ENCODE measurements around the gene FOXL2.

DNA sequence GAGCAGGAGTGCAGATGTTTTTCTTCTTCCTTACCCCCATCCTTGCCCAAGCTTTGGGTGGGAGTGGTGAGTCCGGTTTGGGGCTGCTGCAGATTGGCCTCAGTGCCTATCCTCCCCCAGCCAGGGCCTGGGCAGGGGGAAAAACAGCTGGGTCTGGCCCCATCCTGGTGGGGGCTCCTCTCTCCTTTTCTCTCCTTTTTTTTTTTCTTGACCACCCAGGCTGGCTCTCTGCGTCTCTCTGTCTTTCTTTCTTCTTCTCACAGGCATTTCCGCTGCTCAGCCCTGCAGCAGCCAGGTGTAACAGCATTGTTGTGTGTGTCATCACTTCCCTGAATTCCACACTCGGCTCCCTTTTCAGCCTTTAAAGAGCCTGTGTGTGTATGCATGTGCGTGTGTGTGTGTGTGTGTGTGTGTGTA, 2.1 kb upstream of the FOXL2 start:
- TF ChIP-seq, protein P1, sequence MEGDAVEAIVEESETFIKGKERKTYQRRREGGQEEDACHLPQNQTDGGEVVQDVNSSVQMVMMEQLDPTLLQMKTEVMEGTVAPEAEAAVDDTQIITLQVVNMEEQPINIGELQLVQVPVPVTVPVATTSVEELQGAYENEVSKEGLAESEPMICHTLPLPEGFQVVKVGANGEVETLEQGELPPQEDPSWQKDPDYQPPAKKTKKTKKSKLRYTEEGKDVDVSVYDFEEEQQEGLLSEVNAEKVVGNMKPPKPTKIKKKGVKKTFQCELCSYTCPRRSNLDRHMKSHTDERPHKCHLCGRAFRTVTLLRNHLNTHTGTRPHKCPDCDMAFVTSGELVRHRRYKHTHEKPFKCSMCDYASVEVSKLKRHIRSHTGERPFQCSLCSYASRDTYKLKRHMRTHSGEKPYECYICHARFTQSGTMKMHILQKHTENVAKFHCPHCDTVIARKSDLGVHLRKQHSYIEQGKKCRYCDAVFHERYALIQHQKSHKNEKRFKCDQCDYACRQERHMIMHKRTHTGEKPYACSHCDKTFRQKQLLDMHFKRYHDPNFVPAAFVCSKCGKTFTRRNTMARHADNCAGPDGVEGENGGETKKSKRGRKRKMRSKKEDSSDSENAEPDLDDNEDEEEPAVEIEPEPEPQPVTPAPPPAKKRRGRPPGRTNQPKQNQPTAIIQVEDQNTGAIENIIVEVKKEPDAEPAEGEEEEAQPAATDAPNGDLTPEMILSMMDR (IDR thresholded peaks at IDR 0.05 in 4 of 5, conservative IDR thresholded peaks at IDR 0.05 in 1 of 5) = no peak
- TF ChIP-seq POLR2A (IDR thresholded peaks at IDR 0.05) = no peak

Measured in gastrocnemius medialis (tissue), 4 donors.